Peyer's patch (tissue), 4 donors: ENCODE data around the gene PLA2G6.

Experiments used
- POLR2A ChIP-seq, 2 donors: fragments of 450-650 bp; IDR thresholded peaks; one replicate each; pipeline ENCODE4 v1.5.1; 2017; ENCODE audit warnings: antibody characterized with exemption in 2 of 2, mild to moderate bottlenecking in 2 of 2, moderate library complexity in 2 of 2
- TF ChIP-seq, protein P1 (sequence below), 6 experiments: fragments of 450-650 bp in 4 of 6; fragments of 200-600 bp in 2 of 6; sonication (generic) in 1 of 6; IDR thresholded peaks; one replicate each; pipeline ENCODE4 v1.5.1; 2017 to 2019; ENCODE audit warnings: antibody characterized with exemption in 6 of 6, mild to moderate bottlenecking in 3 of 6, moderate library complexity in 1 of 6

DNA sequence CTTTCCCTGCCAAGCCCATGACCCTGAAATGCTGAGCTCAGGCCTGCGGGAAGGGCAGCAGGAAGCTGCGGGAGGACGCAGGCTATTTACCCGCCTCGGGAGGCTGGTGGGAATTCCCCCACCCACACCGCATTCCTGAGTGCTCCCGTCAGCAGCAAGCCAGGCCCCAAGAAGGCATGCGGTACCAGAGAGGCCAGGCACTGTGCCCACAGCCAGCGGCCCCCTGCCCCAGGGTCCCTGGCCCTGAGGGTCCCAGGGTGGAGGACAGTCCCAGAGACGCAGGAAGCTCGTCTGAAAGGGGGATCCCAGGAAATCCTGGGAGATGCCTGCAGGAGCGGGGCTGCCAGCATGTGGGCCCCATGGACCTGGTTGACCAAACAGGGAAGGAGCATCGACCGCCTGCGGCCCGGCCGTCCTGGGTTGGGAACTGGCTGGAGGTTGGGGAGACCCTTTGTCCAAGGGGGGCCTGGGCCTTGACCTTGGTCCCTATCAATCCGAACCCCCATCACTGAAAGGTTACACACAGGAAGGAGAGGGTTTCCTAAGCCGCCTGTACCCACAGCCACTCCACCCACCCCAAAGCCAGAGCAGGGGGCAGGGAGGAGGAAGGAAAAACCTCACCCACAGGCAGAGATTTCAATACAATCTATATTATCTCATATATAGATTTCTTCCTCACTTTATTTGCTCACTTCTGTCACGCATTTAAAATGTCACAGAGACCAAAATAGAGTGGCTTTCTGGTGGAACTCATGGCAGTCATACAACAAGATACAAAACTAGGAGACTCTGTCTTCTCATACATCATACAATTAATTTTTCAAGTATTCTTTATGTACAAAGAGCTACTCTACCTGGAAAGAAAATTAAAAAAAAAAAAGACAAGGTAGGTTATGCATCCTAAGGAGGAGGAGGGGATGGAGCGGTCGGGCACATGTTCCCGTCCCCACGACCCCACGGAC lies 37.3 kb upstream of the PLA2G6 start:
- TF ChIP-seq, protein P1, sequence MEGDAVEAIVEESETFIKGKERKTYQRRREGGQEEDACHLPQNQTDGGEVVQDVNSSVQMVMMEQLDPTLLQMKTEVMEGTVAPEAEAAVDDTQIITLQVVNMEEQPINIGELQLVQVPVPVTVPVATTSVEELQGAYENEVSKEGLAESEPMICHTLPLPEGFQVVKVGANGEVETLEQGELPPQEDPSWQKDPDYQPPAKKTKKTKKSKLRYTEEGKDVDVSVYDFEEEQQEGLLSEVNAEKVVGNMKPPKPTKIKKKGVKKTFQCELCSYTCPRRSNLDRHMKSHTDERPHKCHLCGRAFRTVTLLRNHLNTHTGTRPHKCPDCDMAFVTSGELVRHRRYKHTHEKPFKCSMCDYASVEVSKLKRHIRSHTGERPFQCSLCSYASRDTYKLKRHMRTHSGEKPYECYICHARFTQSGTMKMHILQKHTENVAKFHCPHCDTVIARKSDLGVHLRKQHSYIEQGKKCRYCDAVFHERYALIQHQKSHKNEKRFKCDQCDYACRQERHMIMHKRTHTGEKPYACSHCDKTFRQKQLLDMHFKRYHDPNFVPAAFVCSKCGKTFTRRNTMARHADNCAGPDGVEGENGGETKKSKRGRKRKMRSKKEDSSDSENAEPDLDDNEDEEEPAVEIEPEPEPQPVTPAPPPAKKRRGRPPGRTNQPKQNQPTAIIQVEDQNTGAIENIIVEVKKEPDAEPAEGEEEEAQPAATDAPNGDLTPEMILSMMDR (IDR thresholded peaks at IDR 0.05): no peak
- TF ChIP-seq POLR2A (IDR thresholded peaks at IDR 0.05): no peak
